Gastroesophageal sphincter (tissue), 4 donors: Measurements from ENCODE around the gene CUBN. TPM values are rescaled to one million over a fixed set of nuclear protein-coding genes. Genes with fewer than 3 reads are reported as not detected.
A peak's percentile ranks its signal among the peaks of the same experiment; 100 is the strongest.

Source experiments
- ATAC-seq: fragments of 150-250 bp; one replicate; pipeline ENCODE4 v1.9.1; 2016; ENCODE audit warnings: mild to moderate bottlenecking, moderate library complexity
- H3K27ac ChIP-seq, 4 donors: fragments of 200-600 bp; sonication (generic) in 3 of 4; 1 replicate in 3 of 4; 2 replicates in 1 of 4; pipeline ENCODE4 v1.5.1; 2016 to 2019
- H3K27me3 ChIP-seq: fragments of 200-600 bp; sonication (generic); one replicate; pipeline ENCODE4 v1.5.1; 2019
- H3K36me3 ChIP-seq, 2 donors: fragments of 200-600 bp; sonication (generic); one replicate each; pipeline ENCODE4 v1.5.1; 2019; ENCODE audit warnings: control low read depth in 1 of 2
- H3K4me1 ChIP-seq, 3 donors: fragments of 200-600 bp; sonication (generic); 1 replicate in 2 of 3; 2 replicates in 1 of 3; pipeline ENCODE4 v1.5.1; 2016 to 2019; ENCODE audit warnings: control low read depth in 2 of 3
- H3K4me3 ChIP-seq, 2 donors: fragments of 200-600 bp; sonication (generic); one replicate each; pipeline ENCODE4 v1.5.1; 2019; ENCODE audit warnings: mild to moderate bottlenecking in 1 of 2, moderate library complexity in 1 of 2
- H3K9me3 ChIP-seq, 3 donors: fragments of 200-600 bp; sonication (generic); one replicate each; pipeline ENCODE4 v1.5.1; 2017 to 2019; ENCODE audit warnings: control low read depth in 2 of 3
- EP300 ChIP-seq: sonication (generic); formaldehyde crosslinking; IDR thresholded peaks from one replicate; pipeline ENCODE4 v1.6.1; 2017; ENCODE audit warnings: antibody characterized with exemption, mild to moderate bottlenecking
- POLR2A ChIP-seq, 2 donors: fragments of 450-650 bp; IDR thresholded peaks; one replicate each; pipeline ENCODE4 v1.6.1; 2017; ENCODE audit warnings: antibody characterized with exemption in 2 of 2, mild to moderate bottlenecking in 2 of 2, moderate library complexity in 1 of 2
- POLR2AphosphoS5 ChIP-seq: sonication (generic); formaldehyde crosslinking; IDR thresholded peaks from one replicate; pipeline ENCODE4 v1.6.1; 2017; ENCODE audit warnings: antibody characterized with exemption
- WGBS, 2 donors: methylation state at CpG; one replicate each; pipeline ENCODE4 v1.1.5; 2018; ENCODE audit warnings: low coverage in 1 of 2; 5-methylcytosine and 5-hydroxymethylcytosine counted together
- total RNA-seq, 4 donors: library from RNA; depleted of rRNA; stranded (reverse); fragments of >200 nt; gene quantifications; one replicate each; pipeline ENCODE4 v1.1.0, GENCODE V29; 2016
- TF ChIP-seq, protein P1 (sequence below), 4 experiments: fragments of 200-600 bp in 2 of 4; fragments of 450-650 bp in 2 of 4; sonication (generic) in 1 of 4; IDR thresholded peaks; one replicate each; pipeline ENCODE4 v1.5.1; 2017 to 2019; ENCODE audit warnings: antibody characterized with exemption in 4 of 4, mild to moderate bottlenecking in 2 of 4, moderate library complexity in 2 of 4

The CUBN gene
- total RNA-seq, 4 donors from 2014 or later: 0.37 to 2.8 (median 1.6) TPM

DNA sequence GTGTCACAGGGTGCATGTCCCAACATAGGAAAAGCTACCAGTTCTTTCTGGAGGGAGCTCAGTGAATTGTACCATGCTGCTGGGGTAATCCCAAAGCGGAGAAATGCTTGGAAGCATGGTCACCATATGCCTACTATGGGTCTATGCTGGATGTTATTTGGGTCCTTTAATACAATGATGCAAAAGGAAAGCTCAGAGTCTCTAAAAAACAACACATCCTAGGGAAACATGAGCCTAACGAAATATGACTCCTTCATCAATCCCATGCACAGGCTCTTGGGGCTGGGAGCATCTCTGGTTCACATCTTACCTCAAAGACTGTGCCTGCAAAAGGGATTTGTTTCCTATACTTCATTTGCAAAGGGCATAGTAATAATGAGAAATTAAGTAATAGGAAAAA lies 65.2 kb downstream of the CUBN start:
- Histone ChIP-seq H3K4me1 (peaks cover 0 to 6% (median 6%) of the 10 kb centered on the region in 3 donors), H3K4me3 (no peak overlapping the region), H3K27ac (no peak overlapping the region), H3K27me3 (no peaks in the 10 kb centered on the region), H3K36me3 (no peaks in the 10 kb centered on the region), H3K9me3 (no peaks in the 10 kb centered on the region)
- no peak for ATAC-seq
- WGBS, 2 donors: 79 to 92% methylated on average over 2 of the region's 2 CpGs
- TF ChIP-seq, protein P1, sequence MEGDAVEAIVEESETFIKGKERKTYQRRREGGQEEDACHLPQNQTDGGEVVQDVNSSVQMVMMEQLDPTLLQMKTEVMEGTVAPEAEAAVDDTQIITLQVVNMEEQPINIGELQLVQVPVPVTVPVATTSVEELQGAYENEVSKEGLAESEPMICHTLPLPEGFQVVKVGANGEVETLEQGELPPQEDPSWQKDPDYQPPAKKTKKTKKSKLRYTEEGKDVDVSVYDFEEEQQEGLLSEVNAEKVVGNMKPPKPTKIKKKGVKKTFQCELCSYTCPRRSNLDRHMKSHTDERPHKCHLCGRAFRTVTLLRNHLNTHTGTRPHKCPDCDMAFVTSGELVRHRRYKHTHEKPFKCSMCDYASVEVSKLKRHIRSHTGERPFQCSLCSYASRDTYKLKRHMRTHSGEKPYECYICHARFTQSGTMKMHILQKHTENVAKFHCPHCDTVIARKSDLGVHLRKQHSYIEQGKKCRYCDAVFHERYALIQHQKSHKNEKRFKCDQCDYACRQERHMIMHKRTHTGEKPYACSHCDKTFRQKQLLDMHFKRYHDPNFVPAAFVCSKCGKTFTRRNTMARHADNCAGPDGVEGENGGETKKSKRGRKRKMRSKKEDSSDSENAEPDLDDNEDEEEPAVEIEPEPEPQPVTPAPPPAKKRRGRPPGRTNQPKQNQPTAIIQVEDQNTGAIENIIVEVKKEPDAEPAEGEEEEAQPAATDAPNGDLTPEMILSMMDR (IDR thresholded peaks at IDR 0.05): no peak

DNA sequence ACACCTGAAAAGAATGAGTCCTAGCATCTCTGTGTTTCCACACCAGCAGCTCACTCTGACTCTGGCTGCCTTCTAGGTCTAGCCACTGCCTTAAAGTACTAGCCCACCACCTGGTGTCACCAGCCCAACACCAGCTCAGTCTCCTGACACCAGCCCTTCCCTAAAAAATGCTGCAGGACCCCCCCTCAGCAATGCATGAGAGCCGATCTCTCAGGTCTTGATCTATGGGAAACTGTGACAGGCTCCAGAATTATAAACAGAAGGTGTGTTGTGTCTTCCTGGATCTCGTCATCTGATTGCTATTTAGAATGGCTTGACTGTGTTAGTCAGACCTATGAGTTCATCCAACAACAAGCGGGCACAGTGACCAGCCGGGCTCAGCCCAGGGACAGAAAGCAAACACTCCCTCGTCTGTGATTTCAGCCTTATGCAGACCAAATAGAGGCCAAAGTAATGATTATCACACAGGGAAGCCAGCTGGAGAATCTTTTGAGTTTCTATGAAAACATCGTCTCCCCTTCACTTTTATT lies 66.6 kb downstream of the CUBN start:
- Histone ChIP-seq H3K27me3 (no peaks in the 10 kb centered on the region), H3K27ac (peak overlapping the region in 3 of 4 donors; percentile 24 to 69 (median 53)), H3K4me3 (no peak overlapping the region), H3K4me1 (peaks cover 0 to 6% (median 6%) of the 10 kb centered on the region in 3 donors), H3K9me3 (no peaks in the 10 kb centered on the region), H3K36me3 (no peaks in the 10 kb centered on the region)
- TF ChIP-seq POLR2AphosphoS5 (peak; percentile 31), POLR2A (IDR thresholded peaks at IDR 0.05) (no peak)
- 31 to 32% methylated on average over 2 to 3 of the region's 6 CpGs for WGBS, 2 donors
- peak; percentile 77 for ATAC-seq

DNA sequence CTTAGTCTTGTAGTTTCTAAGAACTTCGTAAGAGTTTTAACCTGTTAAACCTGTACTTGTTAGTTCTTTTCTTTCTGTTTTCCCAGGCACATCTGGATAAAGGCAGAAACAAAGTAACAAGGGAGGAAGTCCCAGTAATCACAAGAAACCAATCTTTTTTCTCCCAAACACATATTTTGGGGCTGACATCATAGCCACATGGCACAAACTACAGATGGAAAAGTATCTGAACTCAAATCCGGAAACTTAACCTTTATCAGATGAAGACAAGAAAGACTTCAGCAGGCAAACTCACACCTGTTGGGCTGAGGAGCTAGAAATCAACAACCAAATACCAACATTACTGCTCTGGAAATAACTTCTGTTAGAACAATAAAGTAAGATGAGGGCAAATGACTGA lies 67.1 kb downstream of the CUBN start:
- TF ChIP-seq POLR2AphosphoS5 (no peak), POLR2A (IDR thresholded peaks at IDR 0.05) (no peak), EP300 (no peak)
- TF ChIP-seq, protein P1 (IDR thresholded peaks at IDR 0.05): no peak
- peak; percentile 41 for ATAC-seq

DNA sequence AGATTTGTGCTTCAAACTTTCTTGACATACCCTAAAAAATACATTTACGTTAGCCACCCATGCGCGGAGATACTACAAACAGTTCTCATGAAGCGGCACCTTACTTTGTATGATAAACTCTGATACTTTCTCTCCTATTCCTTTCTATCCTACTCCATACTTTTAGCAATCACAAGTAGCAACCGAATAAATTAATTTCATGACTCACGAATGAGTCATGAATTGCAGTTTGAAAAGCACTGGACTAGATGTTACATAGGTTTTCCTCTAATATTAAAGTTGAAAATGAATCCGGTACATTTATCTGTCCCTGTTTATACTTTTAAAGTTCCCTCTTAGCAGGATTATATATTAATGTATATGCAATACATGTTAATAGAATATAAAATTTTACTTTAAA lies 67.6 kb downstream of the CUBN start:
- peak overlapping the region in 3 of 4 donors; percentile 24 to 69 (median 53) for H3K27ac ChIP-seq
- peaks cover 0 to 6% (median 6%) of the 10 kb centered on the region in 3 donors for H3K4me1 ChIP-seq
- WGBS, 2 donors: 62 to 79% methylated on average over 7 of the region's 7 CpGs
- TF ChIP-seq POLR2A (IDR thresholded peaks at IDR 0.05) (no peak), POLR2AphosphoS5 (peak; percentile 21)
- ATAC-seq: no peak
- H3K36me3 ChIP-seq: no peaks in the 10 kb centered on the region
- no peak overlapping the region for H3K4me3 ChIP-seq
- no peaks in the 10 kb centered on the region for H3K9me3 ChIP-seq
- H3K27me3 ChIP-seq: no peaks in the 10 kb centered on the region

More for the DNA sequence above, 67.1 kb downstream of the CUBN start:
- Histone ChIP-seq H3K27me3 (no peaks in the 10 kb centered on the region), H3K9me3 (no peaks in the 10 kb centered on the region), H3K4me3 (no peak overlapping the region), H3K36me3 (no peaks in the 10 kb centered on the region), H3K27ac (peak overlapping the region in 3 of 4 donors; percentile 24 to 69 (median 53)), H3K4me1 (peaks cover 0 to 6% (median 6%) of the 10 kb centered on the region in 3 donors)
- 33 to 50% methylated on average over 2 of the region's 2 CpGs for WGBS, 2 donors

GRCh38 chr10:17061418-17061817 lies 68.2 kb downstream of the CUBN start:
- 84 to 91% methylated on average over 2 of the region's 2 CpGs for WGBS, 2 donors
- Histone ChIP-seq H3K4me3 (no peak overlapping the region), H3K27me3 (no peaks in the 10 kb centered on the region), H3K36me3 (no peaks in the 10 kb centered on the region), H3K27ac (no peak overlapping the region), H3K4me1 (peaks cover 0 to 6% (median 6%) of the 10 kb centered on the region in 3 donors), H3K9me3 (no peaks in the 10 kb centered on the region)
- TF ChIP-seq, protein P1 (IDR thresholded peaks at IDR 0.05): no peak
- no peak for TF ChIP-seq EP300
- TF ChIP-seq POLR2AphosphoS5: no peak
- no peak for TF ChIP-seq POLR2A (IDR thresholded peaks at IDR 0.05)
- ATAC-seq: no peak

- Histone ChIP-seq H3K27ac (no peak overlapping the region), H3K4me1 (peaks cover 0 to 6% (median 6%) of the 10 kb centered on the region in 3 donors), H3K9me3 (no peaks in the 10 kb centered on the region), H3K27me3 (no peaks in the 10 kb centered on the region), H3K4me3 (no peak overlapping the region), H3K36me3 (no peaks in the 10 kb centered on the region)
- no peak for TF ChIP-seq POLR2A (IDR thresholded peaks at IDR 0.05)
- TF ChIP-seq, protein P1 (IDR thresholded peaks at IDR 0.05): no peak
- TF ChIP-seq EP300: no peak
- TF ChIP-seq POLR2AphosphoS5: no peak
- no peak for ATAC-seq
- WGBS, 2 donors: 56 to 66% methylated on average over 3 to 4 of the region's 6 CpGs
These were observed 69.3 kb downstream of the CUBN start for GRCh38 chr10:17060289-17060688.
